WTC11 (cell line): ENCODE results near the gene RAPGEF3. TPM values are rescaled to one million over a fixed set of nuclear protein-coding genes. Genes with fewer than 3 reads are reported as not detected.

Experiments used
- ATAC-seq: fragments of 200-7000 bp; cut with Tn5 transposase; 2 replicates; pipeline ENCODE4 v1.10.0; 2021; ENCODE audit warnings: mild to moderate bottlenecking, moderate library complexity
- CTCF ChIA-PET: fragments of 300-600 bp; sonication (Branson Sonifier 250); formaldehyde crosslinking; loops from one replicate; lab custom pipeline; 2021; ENCODE audit warnings: antibody characterized with exemption; lab: Charles Lee
- POLR2A ChIA-PET: fragments of 350-600 bp; sonication (Branson Sonifier 250); formaldehyde crosslinking; loops from one replicate; lab custom pipeline; 2021; ENCODE audit warnings: antibody characterized with exemption; lab: Charles Lee
- DNase-seq: peaks from one replicate; pipeline ENCODE4 v3.0.0; 2021; ENCODE audit warnings: low spot score
- H3K27ac Mint-ChIP-seq: 2 replicates; pipeline ENCODE4 v1.8.0; 2021; ENCODE audit warnings: mixed read lengths
- H3K27me3 Mint-ChIP-seq: 2 replicates; pipeline ENCODE4 v1.8.0; 2021; ENCODE audit warnings: low read depth, mild to moderate bottlenecking, moderate library complexity, mixed read lengths
- H3K36me3 Mint-ChIP-seq: 2 replicates; pipeline ENCODE4 v1.8.0; 2021; ENCODE audit warnings: mixed read lengths
- H3K4me1 Mint-ChIP-seq: 2 replicates; pipeline ENCODE4 v1.8.0; 2022; ENCODE audit warnings: mixed read lengths
- H3K4me3 Mint-ChIP-seq: 2 replicates; pipeline ENCODE4 v1.8.0; 2021; ENCODE audit warnings: mild to moderate bottlenecking, moderate library complexity, mixed read lengths
- H3K9me3 Mint-ChIP-seq: 2 replicates; pipeline ENCODE4 v1.8.0; 2021; ENCODE audit warnings: mixed read lengths
- CTCF ChIP-seq: fragments of 200-600 bp; IDR thresholded peaks from 2 replicates; pipeline ENCODE4 v1.8.0; 2022; ENCODE audit warnings: antibody characterized with exemption
- ELF4 ChIP-seq: sonication (generic); formaldehyde crosslinking; IDR thresholded peaks from 2 replicates; pipeline ENCODE4 v1.8.1; 2022; ENCODE audit warnings: low read depth, mild to moderate bottlenecking, moderate library complexity, missing genetic modification reagents
- FOXK1 ChIP-seq: sonication (generic); formaldehyde crosslinking; IDR thresholded peaks from 2 replicates; pipeline ENCODE4 v1.8.0; 2022; ENCODE audit warnings: mild to moderate bottlenecking, moderate library complexity, missing genetic modification reagents
- GABPB1 ChIP-seq: sonication (generic); formaldehyde crosslinking; IDR thresholded peaks from 2 replicates; pipeline ENCODE4 v1.8.1; 2023; ENCODE audit warnings: mild to moderate bottlenecking, missing genetic modification reagents
- IRF2 ChIP-seq: sonication (generic); formaldehyde crosslinking; IDR thresholded peaks from 2 replicates; pipeline ENCODE4 v1.8.0; 2022; ENCODE audit warnings: low read depth, missing genetic modification reagents, borderline replicate concordance
- MXD4 ChIP-seq: fragments of 250-450 bp; sonication (Bioruptor Pico); IDR thresholded peaks from 2 replicates; pipeline ENCODE4 v1.8.0; 2021; ENCODE audit warnings: mild to moderate bottlenecking, moderate library complexity, borderline replicate concordance
- NR1H2 ChIP-seq: sonication (generic); formaldehyde crosslinking; IDR thresholded peaks from 2 replicates; pipeline ENCODE4 v1.9.0; 2021; ENCODE audit warnings: mild to moderate bottlenecking, moderate library complexity, missing genetic modification reagents
- RELA ChIP-seq: sonication (generic); formaldehyde crosslinking; IDR thresholded peaks from 2 replicates; pipeline ENCODE4 v1.8.1; 2022; ENCODE audit warnings: missing genetic modification reagents, mild to moderate bottlenecking, borderline replicate concordance
- SOX15 ChIP-seq: fragments of 250-450 bp; sonication (Bioruptor Pico); IDR thresholded peaks from 2 replicates; pipeline ENCODE4 v1.9.0; 2021; ENCODE audit warnings: mild to moderate bottlenecking
- SP1 ChIP-seq: sonication (generic); formaldehyde crosslinking; conservative IDR thresholded peaks from 2 replicates; pipeline ENCODE4 v1.8.1; 2022; ENCODE audit warnings: missing genetic modification reagents
- TCF7 ChIP-seq: sonication (generic); formaldehyde crosslinking; IDR thresholded peaks from 2 replicates; pipeline ENCODE4 v1.8.0; 2022; ENCODE audit warnings: mild to moderate bottlenecking, low read depth, missing genetic modification reagents, moderate library complexity
- TEAD1 ChIP-seq: sonication (generic); formaldehyde crosslinking; IDR thresholded peaks from 2 replicates; pipeline ENCODE4 v1.8.0; 2022; ENCODE audit warnings: mild to moderate bottlenecking, missing genetic modification reagents
- ZNF232 ChIP-seq: sonication (generic); formaldehyde crosslinking; IDR thresholded peaks from 2 replicates; pipeline ENCODE4 v1.8.0; 2022; ENCODE audit warnings: mild to moderate bottlenecking, missing genetic modification reagents
- ZNF416 ChIP-seq: fragments of 250-450 bp; sonication (Bioruptor Pico); IDR thresholded peaks from 2 replicates; pipeline ENCODE4 v1.9.0; 2021; ENCODE audit warnings: mild to moderate bottlenecking, inconsistent platforms
- total RNA-seq: library from RNA; stranded (reverse); gene quantifications from 3 replicates; pipeline ENCODE4 v1.2.3, GENCODE V29; 2021
- TF ChIP-seq, protein P1 (sequence below): fragments of 250-450 bp; sonication (Bioruptor Pico); IDR thresholded peaks from 2 replicates; pipeline ENCODE4 v2.1.2; 2022; ENCODE audit warnings: mild to moderate bottlenecking, moderate library complexity
- TF ChIP-seq, protein P2 (sequence below): sonication (generic); formaldehyde crosslinking; IDR thresholded peaks from 2 replicates; pipeline ENCODE4 v1.8.1; 2023; ENCODE audit warnings: mild to moderate bottlenecking, missing genetic modification reagents, borderline replicate concordance
- TF ChIP-seq, protein P3 (sequence below): sonication (generic); formaldehyde crosslinking; IDR thresholded peaks from 2 replicates; pipeline ENCODE4 v1.8.1; 2023; ENCODE audit warnings: mild to moderate bottlenecking, missing genetic modification reagents, moderate library complexity
- TF ChIP-seq, protein P4 (sequence below): fragments of 250-450 bp; sonication (Bioruptor Pico); IDR thresholded peaks from 2 replicates; pipeline ENCODE4 v1.9.0; 2021; ENCODE audit warnings: moderate library complexity, mild to moderate bottlenecking, inconsistent platforms, borderline replicate concordance

RAPGEF3 gene
- total RNA-seq, 1 experiment from 2014 or later: 13.3 TPM

GRCh38 chr12:47798382-47798948 is 39.8 kb upstream of the RAPGEF3 start:
- ATAC-seq: no peak
- TF ChIP-seq, protein P1, sequence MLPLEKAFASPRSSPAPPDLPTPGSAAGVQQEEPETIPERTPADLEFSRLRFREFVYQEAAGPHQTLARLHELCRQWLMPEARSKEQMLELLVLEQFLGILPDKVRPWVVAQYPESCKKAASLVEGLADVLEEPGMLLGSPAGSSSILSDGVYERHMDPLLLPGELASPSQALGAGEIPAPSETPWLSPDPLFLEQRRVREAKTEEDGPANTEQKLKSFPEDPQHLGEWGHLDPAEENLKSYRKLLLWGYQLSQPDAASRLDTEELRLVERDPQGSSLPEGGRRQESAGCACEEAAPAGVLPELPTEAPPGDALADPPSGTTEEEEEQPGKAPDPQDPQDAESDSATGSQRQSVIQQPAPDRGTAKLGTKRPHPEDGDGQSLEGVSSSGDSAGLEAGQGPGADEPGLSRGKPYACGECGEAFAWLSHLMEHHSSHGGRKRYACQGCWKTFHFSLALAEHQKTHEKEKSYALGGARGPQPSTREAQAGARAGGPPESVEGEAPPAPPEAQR (CRISPR knock-in tag): no peak
- no peak for TF ChIP-seq GABPB1 (CRISPR knock-in tag)
- no peak for TF ChIP-seq FOXK1 (CRISPR knock-in tag)
- TF ChIP-seq, protein P2, sequence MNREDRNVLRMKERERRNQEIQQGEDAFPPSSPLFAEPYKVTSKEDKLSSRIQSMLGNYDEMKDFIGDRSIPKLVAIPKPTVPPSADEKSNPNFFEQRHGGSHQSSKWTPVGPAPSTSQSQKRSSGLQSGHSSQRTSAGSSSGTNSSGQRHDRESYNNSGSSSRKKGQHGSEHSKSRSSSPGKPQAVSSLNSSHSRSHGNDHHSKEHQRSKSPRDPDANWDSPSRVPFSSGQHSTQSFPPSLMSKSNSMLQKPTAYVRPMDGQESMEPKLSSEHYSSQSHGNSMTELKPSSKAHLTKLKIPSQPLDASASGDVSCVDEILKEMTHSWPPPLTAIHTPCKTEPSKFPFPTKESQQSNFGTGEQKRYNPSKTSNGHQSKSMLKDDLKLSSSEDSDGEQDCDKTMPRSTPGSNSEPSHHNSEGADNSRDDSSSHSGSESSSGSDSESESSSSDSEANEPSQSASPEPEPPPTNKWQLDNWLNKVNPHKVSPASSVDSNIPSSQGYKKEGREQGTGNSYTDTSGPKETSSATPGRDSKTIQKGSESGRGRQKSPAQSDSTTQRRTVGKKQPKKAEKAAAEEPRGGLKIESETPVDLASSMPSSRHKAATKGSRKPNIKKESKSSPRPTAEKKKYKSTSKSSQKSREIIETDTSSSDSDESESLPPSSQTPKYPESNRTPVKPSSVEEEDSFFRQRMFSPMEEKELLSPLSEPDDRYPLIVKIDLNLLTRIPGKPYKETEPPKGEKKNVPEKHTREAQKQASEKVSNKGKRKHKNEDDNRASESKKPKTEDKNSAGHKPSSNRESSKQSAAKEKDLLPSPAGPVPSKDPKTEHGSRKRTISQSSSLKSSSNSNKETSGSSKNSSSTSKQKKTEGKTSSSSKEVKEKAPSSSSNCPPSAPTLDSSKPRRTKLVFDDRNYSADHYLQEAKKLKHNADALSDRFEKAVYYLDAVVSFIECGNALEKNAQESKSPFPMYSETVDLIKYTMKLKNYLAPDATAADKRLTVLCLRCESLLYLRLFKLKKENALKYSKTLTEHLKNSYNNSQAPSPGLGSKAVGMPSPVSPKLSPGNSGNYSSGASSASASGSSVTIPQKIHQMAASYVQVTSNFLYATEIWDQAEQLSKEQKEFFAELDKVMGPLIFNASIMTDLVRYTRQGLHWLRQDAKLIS (CRISPR knock-in tag): no peak
- TF ChIP-seq SP1: no peak
- no peak for TF ChIP-seq RELA (CRISPR knock-in tag)
- TF ChIP-seq MXD4 (CRISPR knock-in tag): no peak
- TF ChIP-seq IRF2 (CRISPR knock-in tag): no peak
- TF ChIP-seq TCF7 (CRISPR knock-in tag): no peak
- TF ChIP-seq, protein P3, sequence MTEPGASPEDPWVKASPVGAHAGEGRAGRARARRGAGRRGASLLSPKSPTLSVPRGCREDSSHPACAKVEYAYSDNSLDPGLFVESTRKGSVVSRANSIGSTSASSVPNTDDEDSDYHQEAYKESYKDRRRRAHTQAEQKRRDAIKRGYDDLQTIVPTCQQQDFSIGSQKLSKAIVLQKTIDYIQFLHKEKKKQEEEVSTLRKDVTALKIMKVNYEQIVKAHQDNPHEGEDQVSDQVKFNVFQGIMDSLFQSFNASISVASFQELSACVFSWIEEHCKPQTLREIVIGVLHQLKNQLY: no peak
- TF ChIP-seq SOX15: no peak
- no peak for TF ChIP-seq ELF4 (CRISPR knock-in tag)
- no peak for TF ChIP-seq ZNF416
- TF ChIP-seq, protein P4, sequence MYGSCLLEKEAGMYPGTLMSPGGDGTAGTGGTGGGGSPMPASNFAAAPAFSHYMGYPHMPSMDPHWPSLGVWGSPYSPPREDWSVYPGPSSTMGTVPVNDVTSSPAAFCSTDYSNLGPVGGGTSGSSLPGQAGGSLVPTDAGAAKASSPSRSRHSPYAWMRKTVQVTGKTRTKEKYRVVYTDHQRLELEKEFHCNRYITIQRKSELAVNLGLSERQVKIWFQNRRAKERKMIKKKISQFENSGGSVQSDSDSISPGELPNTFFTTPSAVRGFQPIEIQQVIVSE (CRISPR knock-in tag): no peak
- no peak for TF ChIP-seq ZNF232 (CRISPR knock-in tag)
- TF ChIP-seq TEAD1 (CRISPR knock-in tag): no peak
- POLR2A ChIA-PET: interaction anchor here (0.7 kb wide), 1 partner anchor 43 kb away, joined by 4 read pairs; no protein-coding TSS in a partner anchor

DNA sequence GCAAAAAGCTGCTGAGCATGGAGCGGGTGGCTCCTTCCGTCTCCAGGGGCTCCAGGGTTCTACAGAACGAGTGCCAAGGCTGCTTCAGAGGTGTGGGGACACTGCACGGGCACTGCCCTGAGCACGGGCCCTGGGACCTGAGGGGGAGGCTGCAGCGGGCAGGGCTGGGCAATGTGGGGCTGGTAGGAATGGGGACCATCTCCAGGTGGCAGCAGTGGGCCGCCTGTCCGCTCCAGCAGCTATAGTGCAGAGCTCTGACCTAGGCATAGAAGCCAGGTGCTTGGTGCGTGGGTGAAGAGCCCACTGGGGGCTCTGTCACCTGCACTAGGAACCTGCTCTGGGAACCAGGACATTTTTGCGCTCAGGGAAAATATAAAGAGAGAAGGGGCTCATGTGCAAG is 38.8 kb upstream of the RAPGEF3 start:
- Mint-ChIP-seq H3K27me3 (no peaks in the 10 kb centered on the region), H3K9me3 (no peaks in the 10 kb centered on the region), H3K36me3 (peaks cover 15% of the 10 kb centered on the region), H3K27ac (no peak overlapping the region; the same call in 1 of the 2 replicates), H3K4me3 (no peak overlapping the region), H3K4me1 (peaks cover 28% of the 10 kb centered on the region)
- TF ChIP-seq CTCF: 0 out of 2 replicates have a peak, but pooled peaks have one; percentile 27
- no peak for TF ChIP-seq NR1H2 (CRISPR knock-in tag)
- DNase-seq (peak; percentile 69), ATAC-seq (peak; percentile 83)
- ChIA-PET POLR2A (interaction anchor here (0.9 to 1.1 kb wide), 4 partner anchors 11 to 23 kb away, joined by 3 to 4 read pairs (median 3); no protein-coding TSS in a partner anchor), CTCF (interaction anchor here (0.5 to 14.9 kb wide), 23 partner anchors 12 to 408 kb away, joined by 3 to 408 read pairs (median 4); partner anchors contain the start of genes HDAC7, RAPGEF3, SLC48A1 and VDR)

More at GRCh38 chr12:47798382-47798948, 39.8 kb upstream of the RAPGEF3 start:
- Mint-ChIP-seq H3K27ac (no peak overlapping the region; the same call in 1 of the 2 replicates), H3K27me3 (no peaks in the 10 kb centered on the region), H3K4me1 (peaks cover 37% of the 10 kb centered on the region), H3K36me3 (peaks cover 9% of the 10 kb centered on the region), H3K9me3 (no peaks in the 10 kb centered on the region), H3K4me3 (no peak overlapping the region)
- CTCF ChIA-PET: interaction anchor here (0.6 to 14.9 kb wide), 14 partner anchors 12 to 80 kb away, joined by 3 to 408 read pairs (median 6); partner anchors contain the start of gene HDAC7
- no peak for DNase-seq
